Erythroblast (primary cell): ENCODE measurements around the gene NSD2.

ENCODE experiments used
- GATA1 ChIP-seq: IDR thresholded peaks from 2 replicates; pipeline ENCODE4 v1.6.1; 2011; ENCODE audit warnings: low read depth, mild to moderate bottlenecking, control low read depth, low read length, moderate library complexity
- POLR2A ChIP-seq: IDR thresholded peaks from 2 replicates; pipeline ENCODE4 v1.6.1; 2011; ENCODE audit warnings: mild to moderate bottlenecking, low read length

GRCh38 chr4:1991087-1991486 lies 119.9 kb downstream of the NSD2 start:
- TF ChIP-seq POLR2A (no peak), GATA1 (no peak)
